GM10248 (cell line): Measurements from ENCODE around the gene DPPA4.

Experiments
- CTCF ChIA-PET: fragments of 300-600 bp; sonication (Branson Sonifier 250); formaldehyde crosslinking; extraction: SDS; loops from one replicate; lab custom pipeline; 2021; ENCODE audit warnings: antibody characterized with exemption; lab: Yijun Ruan, JAX
- POLR2A ChIA-PET: fragments of 350-650 bp; sonication (Branson Sonifier 250); formaldehyde crosslinking; extraction: SDS; loops from one replicate; lab custom pipeline; 2020; ENCODE audit warnings: antibody characterized with exemption; lab: Yijun Ruan, JAX
- DNase-seq: peaks from one replicate; pipeline ENCODE4 v3.0.0; 2012; ENCODE audit errors: extremely low spot score
- CTCF ChIP-seq: IDR thresholded peaks from 2 replicates; pipeline ENCODE4 v1.5.1; 2012; ENCODE audit warnings: mild to moderate bottlenecking, low read depth; ENCODE audit errors: extremely low read depth, missing control alignments, control extremely low read depth

DPPA4 gene

GRCh38 chr3:109355625-109356441 is 18.5 kb upstream of the DPPA4 start:
- ChIA-PET CTCF (no interaction called here), POLR2A (no interaction called here)
- no peak for TF ChIP-seq CTCF
- DNase-seq: no peak

GRCh38 chr3:109353057-109353456 is 15.7 kb upstream of the DPPA4 start:
- CTCF ChIA-PET: no interaction called here
- POLR2A ChIA-PET: no interaction called here
- no peak for DNase-seq
- TF ChIP-seq CTCF: no peak

GRCh38 chr3:109351231-109351630 is 13.9 kb upstream of the DPPA4 start:
- no peak for TF ChIP-seq CTCF
- CTCF ChIA-PET: no interaction called here
- DNase-seq: no peak
- POLR2A ChIA-PET: no interaction called here

- CTCF ChIA-PET: interaction anchor here (0.9 to 1.2 kb wide), 2 partner anchors 69 to 77 kb away, joined by 3 read pairs; no protein-coding TSS in a partner anchor
- POLR2A ChIA-PET: no interaction called here
Observed at GRCh38 chr3:109346770-109347295, 9.5 kb upstream of the DPPA4 start.

GRCh38 chr3:109346099-109346498 is 8.8 kb upstream of the DPPA4 start:
- ChIA-PET CTCF (interaction anchor here (0.9 to 1.4 kb wide), 3 partner anchors 10 to 76 kb away, joined by 3 read pairs; no protein-coding TSS in a partner anchor), POLR2A (no interaction called here)
- no peak for TF ChIP-seq CTCF
- DNase-seq: no peak

More at GRCh38 chr3:109346770-109347295, 9.5 kb upstream of the DPPA4 start:
- TF ChIP-seq CTCF: no peak
- DNase-seq: no peak

GRCh38 chr3:109339714-109340648 is 2.6 kb upstream of the DPPA4 start:
- no peak for TF ChIP-seq CTCF
- CTCF ChIA-PET: no interaction called here
- DNase-seq: no peak
- POLR2A ChIA-PET: no interaction called here
